ENCODE data around the gene SFT2D2.
A peak's percentile ranks its signal among the peaks of the same experiment; 100 is the strongest.

SFT2D2 gene

GRCh38 chr1:168218658-168219057 lies 7.1 kb upstream of the SFT2D2 start:
- in situ Hi-C loops (cut with HindIII; ENCODE audit: low pct_ligation_motif_present, low pct_unique_long_range_greater_than_20kb, low sequenced_read_pairs) = no loop called here
- DNase-seq = no peak

GRCh38 chr1:168220470-168220871 lies 5.3 kb upstream of the SFT2D2 start:
- in situ Hi-C loops (cut with HindIII; ENCODE audit: low pct_ligation_motif_present, low pct_unique_long_range_greater_than_20kb, low sequenced_read_pairs) = no loop called here
- DNase-seq = no peak

GRCh38 chr1:168221275-168221674 lies 4.5 kb upstream of the SFT2D2 start:
- DNase-seq = no peak
- in situ Hi-C loops (cut with HindIII; ENCODE audit: low pct_ligation_motif_present, low pct_unique_long_range_greater_than_20kb, low sequenced_read_pairs) = no loop called here

- no peak for DNase-seq
- in situ Hi-C loops (cut with HindIII; ENCODE audit: low pct_ligation_motif_present, low pct_unique_long_range_greater_than_20kb, low sequenced_read_pairs) = no loop called here
These were observed 2.5 kb upstream of the SFT2D2 start for GRCh38 chr1:168223261-168223660.

GRCh38 chr1:168223681-168224540 lies 1.9 kb upstream of the SFT2D2 start:
- in situ Hi-C loops (cut with HindIII; ENCODE audit: low pct_ligation_motif_present, low pct_unique_long_range_greater_than_20kb, low sequenced_read_pairs) = no loop called here
- DNase-seq = no peak

- peak; percentile 42 for DNase-seq
- in situ Hi-C loops (cut with HindIII; ENCODE audit: low pct_ligation_motif_present, low pct_unique_long_range_greater_than_20kb, low sequenced_read_pairs) = no loop called here
These were observed 813 bp upstream of the SFT2D2 start for GRCh38 chr1:168224991-168225390.

- in situ Hi-C loops (cut with HindIII; ENCODE audit: low pct_ligation_motif_present, low pct_unique_long_range_greater_than_20kb, low sequenced_read_pairs) = no loop called here
- peak; percentile 35 for DNase-seq
These were observed 1.8 kb downstream of the SFT2D2 start for GRCh38 chr1:168227620-168228019.

- no peak for DNase-seq
- in situ Hi-C loops (cut with HindIII; ENCODE audit: low pct_ligation_motif_present, low pct_unique_long_range_greater_than_20kb, low sequenced_read_pairs) = no loop called here
These were observed 4.1 kb downstream of the SFT2D2 start for GRCh38 chr1:168229893-168230292.

GRCh38 chr1:168230709-168231108 lies 4.9 kb downstream of the SFT2D2 start:
- peak; percentile 93 for DNase-seq
- in situ Hi-C loops (cut with HindIII; ENCODE audit: low pct_ligation_motif_present, low pct_unique_long_range_greater_than_20kb, low sequenced_read_pairs) = no loop called here

GRCh38 chr1:168234846-168235547 lies 9.2 kb downstream of the SFT2D2 start:
- in situ Hi-C loops (cut with HindIII; ENCODE audit: low pct_ligation_motif_present, low pct_unique_long_range_greater_than_20kb, low sequenced_read_pairs) = no loop called here
- DNase-seq = peak; percentile 72

- no peak for DNase-seq
- in situ Hi-C loops (cut with HindIII; ENCODE audit: low pct_ligation_motif_present, low pct_unique_long_range_greater_than_20kb, low sequenced_read_pairs) = no loop called here
These were observed 9.7 kb downstream of the SFT2D2 start for GRCh38 chr1:168235548-168235885.

- DNase-seq = no peak
- in situ Hi-C loops (cut with HindIII; ENCODE audit: low pct_ligation_motif_present, low pct_unique_long_range_greater_than_20kb, low sequenced_read_pairs) = no loop called here
These were observed 10.1 kb downstream of the SFT2D2 start for GRCh38 chr1:168235937-168236336.

GRCh38 chr1:168236836-168237611 lies 11.2 kb downstream of the SFT2D2 start:
- DNase-seq = no peak
- in situ Hi-C loops (cut with HindIII; ENCODE audit: low pct_ligation_motif_present, low pct_unique_long_range_greater_than_20kb, low sequenced_read_pairs) = no loop called here

GRCh38 chr1:168243198-168243597 lies 17.4 kb downstream of the SFT2D2 start:
- in situ Hi-C loops (cut with HindIII; ENCODE audit: low pct_ligation_motif_present, low pct_unique_long_range_greater_than_20kb, low sequenced_read_pairs) = no loop called here
- DNase-seq = no peak

GRCh38 chr1:168243636-168244212 lies 17.9 kb downstream of the SFT2D2 start:
- no peak for DNase-seq
- in situ Hi-C loops (cut with HindIII; ENCODE audit: low pct_ligation_motif_present, low pct_unique_long_range_greater_than_20kb, low sequenced_read_pairs) = no loop called here

- in situ Hi-C loops (cut with HindIII; ENCODE audit: low pct_ligation_motif_present, low pct_unique_long_range_greater_than_20kb, low sequenced_read_pairs) = no loop called here
- no peak for DNase-seq
These were observed 19.2 kb downstream of the SFT2D2 start for GRCh38 chr1:168245042-168245441.

- DNase-seq = no peak
- in situ Hi-C loops (cut with HindIII; ENCODE audit: low pct_ligation_motif_present, low pct_unique_long_range_greater_than_20kb, low sequenced_read_pairs) = no loop called here
These were observed 20.7 kb downstream of the SFT2D2 start for GRCh38 chr1:168246506-168246905.

GRCh38 chr1:168252204-168252733 lies 26.5 kb downstream of the SFT2D2 start:
- DNase-seq = no peak
- in situ Hi-C loops (cut with HindIII; ENCODE audit: low pct_ligation_motif_present, low pct_unique_long_range_greater_than_20kb, low sequenced_read_pairs) = no loop called here

- no peak for DNase-seq
- in situ Hi-C loops (cut with HindIII; ENCODE audit: low pct_ligation_motif_present, low pct_unique_long_range_greater_than_20kb, low sequenced_read_pairs) = no loop called here
These were observed 30.4 kb downstream of the SFT2D2 start for GRCh38 chr1:168256164-168256563.
